H9 (cell line): Measurements from ENCODE around the gene CCDC80. TPM values are rescaled to one million over a fixed set of nuclear protein-coding genes. Genes with fewer than 3 reads are reported as not detected.

Experiments
- DNase-seq: peaks from one replicate; pipeline ENCODE4 v3.0.0-alpha.2; 2017
- H2AFZ ChIP-seq: one replicate; pipeline ENCODE4 v1.6.1; 2013; ENCODE audit warnings: mild to moderate bottlenecking, low read length, control low read depth, moderate library complexity
- H2AK5ac ChIP-seq: 2 replicates; pipeline ENCODE4 v1.6.1; 2013; ENCODE audit warnings: low read length, control low read depth, mixed read lengths; ENCODE audit not compliant: insufficient read length
- H2BK120ac ChIP-seq: one replicate; pipeline ENCODE4 v1.6.1; 2013; ENCODE audit warnings: low read depth, mild to moderate bottlenecking, low read length, control low read depth, inconsistent platforms; ENCODE audit not compliant: poor library complexity, severe bottlenecking
- H2BK12ac ChIP-seq: 2 replicates; pipeline ENCODE4 v1.6.1; 2013; ENCODE audit warnings: low read length, control low read depth, mixed read lengths, low read depth; ENCODE audit not compliant: insufficient read length
- H2BK15ac ChIP-seq: 2 replicates; pipeline ENCODE4 v1.6.1; 2013; ENCODE audit warnings: low read depth, low read length, control low read depth
- H2BK20ac ChIP-seq: one replicate; pipeline ENCODE4 v1.6.1; 2013; ENCODE audit warnings: low read depth, mild to moderate bottlenecking, low read length, control low read depth, inconsistent platforms; ENCODE audit not compliant: poor library complexity, severe bottlenecking
- H2BK5ac ChIP-seq: 2 replicates; pipeline ENCODE4 v1.6.1; 2013; ENCODE audit warnings: low read length, control low read depth, mixed read lengths; ENCODE audit not compliant: insufficient read length
- H3K14ac ChIP-seq: 2 replicates; pipeline ENCODE4 v1.6.1; 2013; ENCODE audit warnings: low read length, control low read depth; ENCODE audit not compliant: insufficient read depth
- H3K18ac ChIP-seq: 2 replicates; pipeline ENCODE4 v1.6.1; 2013; ENCODE audit warnings: low read depth, mild to moderate bottlenecking, mixed read lengths, low read length, control low read depth; ENCODE audit not compliant: insufficient read length
- H3K23ac ChIP-seq: 2 replicates; pipeline ENCODE4 v1.6.1; 2013; ENCODE audit warnings: low read length, control low read depth, mixed read lengths, low read depth; ENCODE audit not compliant: insufficient read length
- H3K23me2 ChIP-seq: 2 replicates; pipeline ENCODE4 v1.6.1; 2013; ENCODE audit warnings: low read depth, mild to moderate bottlenecking, mixed read lengths, low read length, control low read depth; ENCODE audit not compliant: insufficient read length, poor library complexity, severe bottlenecking
- H3K27ac ChIP-seq: 2 replicates; pipeline ENCODE4 v1.5.1; 2013; ENCODE audit warnings: low read length, control low read depth, mixed read lengths, low read depth; ENCODE audit not compliant: insufficient read length
- H3K27me3 ChIP-seq: 2 replicates; pipeline ENCODE4 v1.6.1; 2013; ENCODE audit warnings: low read length, control low read depth, inconsistent platforms; ENCODE audit not compliant: insufficient read depth
- H3K4ac ChIP-seq: 2 replicates; pipeline ENCODE4 v1.6.1; 2013; ENCODE audit warnings: low read depth, mild to moderate bottlenecking, control low read depth, inconsistent platforms, low read length, moderate library complexity
- H3K4me1 ChIP-seq: 2 replicates; pipeline ENCODE4 v1.6.1; 2013; ENCODE audit warnings: low read length, control low read depth, inconsistent platforms; ENCODE audit not compliant: insufficient read depth
- H3K4me2 ChIP-seq: 2 replicates; pipeline ENCODE4 v1.6.1; 2013; ENCODE audit warnings: low read length, control low read depth, mixed read lengths; ENCODE audit not compliant: insufficient read length, insufficient read depth
- H3K56ac ChIP-seq: 2 replicates; pipeline ENCODE4 v1.6.1; 2013; ENCODE audit warnings: low read depth, mild to moderate bottlenecking, mixed read lengths, low read length, control low read depth; ENCODE audit not compliant: insufficient read length
- H3K79me1 ChIP-seq: 2 replicates; pipeline ENCODE4 v1.6.1; 2013; ENCODE audit warnings: low read depth, mild to moderate bottlenecking, moderate library complexity, low read length, control low read depth, inconsistent platforms; ENCODE audit not compliant: insufficient read depth, poor library complexity, severe bottlenecking
- H3K79me2 ChIP-seq: 2 replicates; pipeline ENCODE4 v1.6.1; 2013; ENCODE audit warnings: low read length, control low read depth, inconsistent platforms; ENCODE audit not compliant: insufficient read depth
- H3K9ac ChIP-seq: 2 replicates; pipeline ENCODE4 v1.6.1; 2013; ENCODE audit warnings: low read length, control low read depth, mixed read lengths; ENCODE audit not compliant: insufficient read length; ENCODE audit errors: extremely low read depth
- H3K9me3 ChIP-seq: one replicate; pipeline ENCODE4 v1.6.1; 2013; ENCODE audit warnings: low read depth, low read length, inconsistent platforms; ENCODE audit not compliant: control insufficient read depth
- H3T11ph ChIP-seq: one replicate; pipeline ENCODE4 v1.6.1; 2013; ENCODE audit warnings: mild to moderate bottlenecking, low read length, control low read depth, inconsistent platforms
- H4K20me1 ChIP-seq: one replicate; pipeline ENCODE4 v1.6.1; 2013; ENCODE audit not compliant: control insufficient read depth, insufficient read length, insufficient read depth
- H4K5ac ChIP-seq: 2 replicates; pipeline ENCODE4 v1.6.1; 2013; ENCODE audit warnings: low read depth, mild to moderate bottlenecking, mixed read lengths, low read length, control low read depth; ENCODE audit not compliant: insufficient read length
- H4K8ac ChIP-seq: replicated peaks from 2 replicates; pipeline ENCODE4 v1.6.1; 2013; ENCODE audit warnings: low read length, control low read depth, mixed read lengths, low read depth; ENCODE audit not compliant: insufficient read length
- H4K91ac ChIP-seq: 2 replicates; pipeline ENCODE4 v1.6.1; 2013; ENCODE audit warnings: low read depth, mild to moderate bottlenecking, moderate library complexity, mixed read lengths, low read length, control low read depth; ENCODE audit not compliant: insufficient read length
- H3K27ac Mint-ChIP-seq, 3 experiments: 2 replicates in 2 of 3; 3 replicates in 1 of 3; pipeline ENCODE4 v1.8.0; 2020 to 2021; ENCODE audit warnings: mixed read lengths in 3 of 3, mild to moderate bottlenecking in 1 of 3, moderate library complexity in 1 of 3
- H3K27me3 Mint-ChIP-seq: 2 replicates; pipeline ENCODE4 v1.8.0; 2021; ENCODE audit warnings: low read depth, mild to moderate bottlenecking, moderate library complexity, mixed read lengths
- H3K36me3 Mint-ChIP-seq, 3 experiments: 2 replicates in 2 of 3; 3 replicates in 1 of 3; pipeline ENCODE4 v1.8.0; 2020 to 2021; ENCODE audit warnings: low read depth in 3 of 3, mixed read lengths in 3 of 3; ENCODE audit not compliant: insufficient read depth in 1 of 3
- H3K4me1 Mint-ChIP-seq, 2 experiments: 2 replicates each; pipeline ENCODE4 v1.8.0; 2020; ENCODE audit warnings: mixed read lengths in 2 of 2
- H3K4me3 Mint-ChIP-seq, 2 experiments: 2 replicates in 1 of 2; 3 replicates in 1 of 2; pipeline ENCODE4 v1.8.0; 2020 to 2021; ENCODE audit warnings: mild to moderate bottlenecking in 2 of 2, mixed read lengths in 2 of 2, moderate library complexity in 1 of 2
- H3K9me3 Mint-ChIP-seq, 2 experiments: 2 replicates in 1 of 2; 3 replicates in 1 of 2; pipeline ENCODE4 v1.8.0; 2020; ENCODE audit warnings: mild to moderate bottlenecking in 2 of 2, mixed read lengths in 2 of 2, moderate library complexity in 1 of 2
- CTCF ChIP-seq: fragments of 200-600 bp; sonication (generic); conservative IDR thresholded peaks from 3 replicates; pipeline ENCODE4 v1.8.0; 2021; ENCODE audit warnings: antibody characterized with exemption, mild to moderate bottlenecking
- WGBS: extraction: QIAGEN DNeasy Blood & Tissue Kit; methylation state at CpG from one replicate; pipeline ENCODE4 v1.1.7; 2013; ENCODE audit warnings: missing lambda C conversion rate, low lambda C conversion rate, mixed read lengths; ENCODE audit not compliant: insufficient read length; ENCODE audit errors: extremely low coverage; 5-methylcytosine and 5-hydroxymethylcytosine counted together
- total RNA-seq: library from RNA; stranded (reverse); gene quantifications from 2 replicates; pipeline ENCODE4 v1.2.1, GENCODE V29; 2021

The CCDC80 gene
- total RNA-seq, 1 experiment from 2014 or later: 5.4 TPM

GRCh38 chr3:112569265-112569664 lies 71.7 kb downstream of the CCDC80 start:
- no peaks in the 10 kb centered on the region for H3K79me1 ChIP-seq
- no peak overlapping the region for H3T11ph ChIP-seq
- no peak overlapping the region for H3K18ac ChIP-seq
- no peaks in the 10 kb centered on the region for H3K9me3 ChIP-seq
- H3K23me2 ChIP-seq: no peaks in the 10 kb centered on the region
- no peak overlapping the region for H2BK15ac ChIP-seq
- Mint-ChIP-seq H3K27me3 (no peaks in the 10 kb centered on the region), H3K4me1 (peaks cover 8 to 17% of the 10 kb centered on the region in 2 experiments), H3K36me3 (peaks cover 16 to 62% (median 62%) of the 10 kb centered on the region in 3 experiments; a peak in 6 of 7 replicates), H3K4me3 (no peak overlapping the region), H3K27ac (no peak overlapping the region), H3K9me3 (no peaks in the 10 kb centered on the region)
- no peaks in the 10 kb centered on the region for H3K4me1 ChIP-seq
- no peak overlapping the region for H3K56ac ChIP-seq
- no peak for DNase-seq
- H3K27me3 ChIP-seq: no peaks in the 10 kb centered on the region
- H3K4ac ChIP-seq: no peak overlapping the region
- H3K27ac ChIP-seq: no peak overlapping the region
- H2BK5ac ChIP-seq: no peak overlapping the region
- no peak overlapping the region for H4K5ac ChIP-seq
- no peak overlapping the region for H4K91ac ChIP-seq
- no peak overlapping the region for H2AFZ ChIP-seq
- no peak overlapping the region for H3K9ac ChIP-seq
- H3K23ac ChIP-seq: no peak overlapping the region
- H2BK12ac ChIP-seq: no peak overlapping the region
- no peak overlapping the region for H2BK20ac ChIP-seq
- no peak overlapping the region for H4K8ac ChIP-seq
- no CpG with 5 or more reads among the region's 1 CpG for WGBS
- no peak for TF ChIP-seq CTCF
- H4K20me1 ChIP-seq: no peaks in the 10 kb centered on the region
- H2AK5ac ChIP-seq: no peak overlapping the region
- H3K14ac ChIP-seq: no peak overlapping the region
- no peaks in the 10 kb centered on the region for H3K79me2 ChIP-seq
- H2BK120ac ChIP-seq: no peak overlapping the region
- no peak overlapping the region for H3K4me2 ChIP-seq
